ENCODE measurements around the gene ENPP3.
"Not testable (repeated sequence)": the region's sequence is repeated elsewhere in the genome, so short reads cannot be mapped to it uniquely, and the experiment has no call there.

The ENPP3 gene

GRCh38 chr6:131731224-131731623, 94.1 kb downstream of the ENPP3 start:
- in situ Hi-C loops (cut with MboI; ENCODE audit: low sequenced_read_pairs) = no loop called here

GRCh38 chr6:131733376-131734016, 96.4 kb downstream of the ENPP3 start:
- in situ Hi-C loops (cut with MboI; ENCODE audit: low sequenced_read_pairs) = no loop called here

- in situ Hi-C loops (cut with MboI; ENCODE audit: low sequenced_read_pairs) = no loop called here
Measured at GRCh38 chr6:131736003-131736596, 99.0 kb downstream of the ENPP3 start.

GRCh38 chr6:131736811-131737210, 99.7 kb downstream of the ENPP3 start:
- in situ Hi-C loops (cut with MboI; ENCODE audit: low sequenced_read_pairs) = no loop called here

- in situ Hi-C loops (cut with MboI; ENCODE audit: low sequenced_read_pairs) = no loop called here
Measured at GRCh38 chr6:131739136-131739535, 102.0 kb downstream of the ENPP3 start.

- in situ Hi-C loops (cut with MboI; ENCODE audit: low sequenced_read_pairs) = no loop called here
Measured at GRCh38 chr6:131740161-131740560, 103.1 kb downstream of the ENPP3 start.

GRCh38 chr6:131741688-131742393, 104.7 kb downstream of the ENPP3 start:
- in situ Hi-C loops (cut with MboI; ENCODE audit: low sequenced_read_pairs) = no loop called here

GRCh38 chr6:131744432-131745287, 107.6 kb downstream of the ENPP3 start:
- in situ Hi-C loops (cut with MboI; ENCODE audit: low sequenced_read_pairs) = no loop called here

GRCh38 chr6:131745476-131745875, 108.4 kb downstream of the ENPP3 start:
- in situ Hi-C loops (cut with MboI; ENCODE audit: low sequenced_read_pairs) = no loop called here

GRCh38 chr6:131747821-131748353, 110.8 kb downstream of the ENPP3 start:
- in situ Hi-C loops (cut with MboI; ENCODE audit: low sequenced_read_pairs) = no loop called here

GRCh38 chr6:131749023-131749422, 111.9 kb downstream of the ENPP3 start:
- in situ Hi-C loops (cut with MboI; ENCODE audit: low sequenced_read_pairs) = no loop called here

GRCh38 chr6:131751012-131751715, 114.1 kb downstream of the ENPP3 start:
- in situ Hi-C loops (cut with MboI; ENCODE audit: low sequenced_read_pairs) = not testable (repeated sequence)

- in situ Hi-C loops (cut with MboI; ENCODE audit: low sequenced_read_pairs) = no loop called here
Measured at GRCh38 chr6:131754088-131754487, 117.0 kb downstream of the ENPP3 start.

- in situ Hi-C loops (cut with MboI; ENCODE audit: low sequenced_read_pairs) = no loop called here
Measured at GRCh38 chr6:131754715-131755567, 117.8 kb downstream of the ENPP3 start.

GRCh38 chr6:131755597-131755996, 118.5 kb downstream of the ENPP3 start:
- in situ Hi-C loops (cut with MboI; ENCODE audit: low sequenced_read_pairs) = no loop called here

- in situ Hi-C loops (cut with MboI; ENCODE audit: low sequenced_read_pairs) = no loop called here
Measured at GRCh38 chr6:131756039-131756438, 118.9 kb downstream of the ENPP3 start.

GRCh38 chr6:131758920-131759319, 121.8 kb downstream of the ENPP3 start:
- in situ Hi-C loops (cut with MboI; ENCODE audit: low sequenced_read_pairs) = no loop called here

GRCh38 chr6:131761060-131761761, 124.1 kb downstream of the ENPP3 start:
- in situ Hi-C loops (cut with MboI; ENCODE audit: low sequenced_read_pairs) = no loop called here

GRCh38 chr6:131761762-131762067, 124.6 kb downstream of the ENPP3 start:
- in situ Hi-C loops (cut with MboI; ENCODE audit: low sequenced_read_pairs) = no loop called here

Data from HL-60/S4 treated with retinoic acid at 250 ng/mL for 4 days and 3 days (cell line).